ENCODE measurements around the gene KHDC1L. TPM values are rescaled to one million over a fixed set of nuclear protein-coding genes. Genes with fewer than 3 reads are reported as not detected.
A peak's percentile ranks its signal among the peaks of the same experiment; 100 is the strongest.
"Not testable (repeated sequence)": the region's sequence is repeated elsewhere in the genome, so short reads cannot be mapped to it uniquely, and the experiment has no call there.

The KHDC1L gene
- total and polyA plus RNA-seq, 2 experiments from 2014 or later, result not detected

DNA sequence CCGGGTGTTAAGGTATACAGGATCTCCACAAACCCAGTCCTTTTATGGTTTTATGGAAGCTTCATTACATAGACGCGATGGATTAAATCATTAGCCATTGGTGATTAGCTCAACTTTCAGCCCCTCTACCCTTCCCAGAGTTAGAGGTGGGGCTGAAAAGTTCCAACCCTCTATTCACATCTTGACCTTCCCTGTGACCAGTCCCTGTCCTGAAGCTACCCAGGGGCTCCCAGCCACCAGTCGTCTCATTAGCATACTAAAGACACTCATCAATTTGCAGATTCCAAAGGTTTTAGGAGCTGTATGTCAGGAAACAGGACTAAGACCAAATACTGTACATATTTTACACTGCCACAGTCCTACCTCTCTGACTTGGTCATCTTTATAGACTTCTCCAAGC is 21.0 kb downstream of the KHDC1L start:
- Histone ChIP-seq H2AFZ (no peak overlapping the region), H3K79me2 (ENCODE audit: insufficient read depth) (no peaks in the 10 kb centered on the region), H3K36me3 (ENCODE audit: low read depth) (no peaks in the 10 kb centered on the region), H3K4me1 (ENCODE audit: insufficient read depth) (0 out of 2 replicates have a peak, but pooled peaks cover 4% of the 10 kb centered on the region), H3K9ac (no peak overlapping the region), H3K27ac (no peak overlapping the region), H3F3A (ENCODE audit: insufficient read depth) (0 out of 2 replicates have a peak, but pooled peaks cover 9% of the 10 kb centered on the region), H3K9me3 (ENCODE audit: low read depth) (no peaks in the 10 kb centered on the region), H3K4me2 (ENCODE audit: unreplicated experiment) (no peak overlapping the region), H3K4me3 (no peak overlapping the region), H3K27me3 (replicated peaks; ENCODE audit: insufficient read depth) (no peaks in the 10 kb centered on the region), H4K20me1 (ENCODE audit: insufficient read depth) (no peaks in the 10 kb centered on the region), H3K9me2 (ENCODE audit: insufficient read depth) (no peaks in the 10 kb centered on the region)
- TF ChIP-seq EZH2 (IDR thresholded peaks at IDR 0.05; ENCODE audit: insufficient read depth, poor library complexity, severe bottlenecking) (no peak), EZH2phosphoT487 (IDR thresholded peaks at IDR 0.05; ENCODE audit: insufficient read depth, low read depth) (no peak)
- no peak for DNase-seq
- 73 to 84% methylated on average over 4 of the region's 4 CpGs for WGBS, 2 experiments (ENCODE audit: low coverage in 1 of 2, low lambda C conversion rate in 2 of 2, missing lambda C conversion rate in 2 of 2)
- in situ Hi-C loops (cut with MboI), result no loop called here

DNA sequence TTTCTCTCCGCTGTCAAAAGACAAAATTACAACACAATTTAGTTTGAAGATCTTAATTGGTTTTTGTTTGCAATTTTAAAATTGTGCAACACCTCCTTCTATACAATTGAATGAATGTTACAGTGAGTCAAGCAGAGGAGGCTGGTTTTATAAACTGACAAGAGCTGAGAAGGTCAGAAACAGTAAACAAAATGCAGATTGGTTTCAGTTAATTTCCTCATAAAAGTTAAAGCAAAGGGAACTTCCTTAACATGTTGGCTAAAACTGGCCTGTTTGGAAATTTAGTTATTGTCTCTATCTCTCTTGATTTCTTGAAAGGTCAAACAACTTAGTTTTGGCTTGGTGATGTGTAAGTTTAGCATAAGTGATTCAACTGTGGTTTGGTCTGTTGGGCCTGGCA is 22.2 kb downstream of the KHDC1L start:
- H3K9me3 ChIP-seq (ENCODE audit: low read depth), result no peaks in the 10 kb centered on the region
- H3K9me2 ChIP-seq (ENCODE audit: insufficient read depth), result no peaks in the 10 kb centered on the region
- no peak overlapping the region for H3K4me3 ChIP-seq
- 0 out of 2 replicates have a peak, but pooled peaks cover 4% of the 10 kb centered on the region for H3K4me1 ChIP-seq (ENCODE audit: insufficient read depth)
- DNase-seq, result peak; percentile 30
- H3K27me3 ChIP-seq (replicated peaks; ENCODE audit: insufficient read depth), result no peaks in the 10 kb centered on the region
- H3K36me3 ChIP-seq (ENCODE audit: low read depth), result no peaks in the 10 kb centered on the region
- no peak overlapping the region for H2AFZ ChIP-seq
- H4K20me1 ChIP-seq (ENCODE audit: insufficient read depth), result no peaks in the 10 kb centered on the region
- 89 to 100% methylated on average over 1 of the region's 1 CpG for WGBS, 2 experiments (ENCODE audit: low coverage in 1 of 2, low lambda C conversion rate in 2 of 2, missing lambda C conversion rate in 2 of 2)
- no peak overlapping the region for H3K27ac ChIP-seq
- H3K79me2 ChIP-seq (ENCODE audit: insufficient read depth), result no peaks in the 10 kb centered on the region
- no peak for TF ChIP-seq EZH2 (IDR thresholded peaks at IDR 0.05; ENCODE audit: insufficient read depth, poor library complexity, severe bottlenecking)
- TF ChIP-seq EZH2phosphoT487 (IDR thresholded peaks at IDR 0.05; ENCODE audit: insufficient read depth, low read depth), result no peak
- in situ Hi-C loops (cut with MboI), result no loop called here
- no peak overlapping the region for H3K9ac ChIP-seq
- H3F3A ChIP-seq (ENCODE audit: insufficient read depth), result 0 out of 2 replicates have a peak, but pooled peaks cover 9% of the 10 kb centered on the region
- H3K4me2 ChIP-seq (ENCODE audit: unreplicated experiment), result no peak overlapping the region

DNA sequence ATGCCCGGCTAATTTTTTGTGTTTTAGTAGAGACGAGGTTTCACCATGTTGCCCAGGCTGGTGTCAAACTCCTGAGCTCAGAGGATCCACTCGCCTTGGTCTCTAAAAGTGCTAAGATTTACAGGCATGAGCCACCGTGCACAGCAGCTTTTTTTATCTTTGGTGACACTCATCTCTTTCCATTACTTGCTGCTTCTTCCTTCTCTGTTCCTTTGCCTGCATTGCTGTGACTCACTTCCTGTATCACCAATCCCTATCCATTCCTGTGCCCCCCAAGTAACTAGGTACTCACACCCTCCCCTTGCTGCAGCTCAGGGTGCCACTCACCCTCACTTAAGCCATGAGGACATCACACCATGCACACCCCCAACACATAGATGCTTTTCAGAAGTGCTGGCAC is 24.6 kb downstream of the KHDC1L start:
- peak; percentile 26 for DNase-seq
- no peaks in the 10 kb centered on the region for H3K79me2 ChIP-seq (ENCODE audit: insufficient read depth)
- 0 out of 2 replicates have a peak, but pooled peaks cover 9% of the 10 kb centered on the region for H3F3A ChIP-seq (ENCODE audit: insufficient read depth)
- H3K9ac ChIP-seq, result no peak overlapping the region
- 0 out of 2 replicates have a peak, but pooled peaks cover 4% of the 10 kb centered on the region for H3K4me1 ChIP-seq (ENCODE audit: insufficient read depth)
- TF ChIP-seq EZH2 (IDR thresholded peaks at IDR 0.05; ENCODE audit: insufficient read depth, poor library complexity, severe bottlenecking) (no peak), EZH2phosphoT487 (IDR thresholded peaks at IDR 0.05; ENCODE audit: insufficient read depth, low read depth) (no peak)
- H3K27ac ChIP-seq, result no peak overlapping the region
- H2AFZ ChIP-seq, result no peak overlapping the region
- in situ Hi-C loops (cut with MboI), result no loop called here
- no peaks in the 10 kb centered on the region for H4K20me1 ChIP-seq (ENCODE audit: insufficient read depth)
- no peaks in the 10 kb centered on the region for H3K9me3 ChIP-seq (ENCODE audit: low read depth)
- no peaks in the 10 kb centered on the region for H3K9me2 ChIP-seq (ENCODE audit: insufficient read depth)
- no peak overlapping the region for H3K4me3 ChIP-seq
- H3K36me3 ChIP-seq (ENCODE audit: low read depth), result no peaks in the 10 kb centered on the region
- no peaks in the 10 kb centered on the region for H3K27me3 ChIP-seq (replicated peaks; ENCODE audit: insufficient read depth)
- WGBS, 2 experiments (ENCODE audit: low coverage in 1 of 2, low lambda C conversion rate in 2 of 2, missing lambda C conversion rate in 2 of 2), result 68 to 70% methylated on average over 4 of the region's 4 CpGs
- no peak overlapping the region for H3K4me2 ChIP-seq (ENCODE audit: unreplicated experiment)

DNA sequence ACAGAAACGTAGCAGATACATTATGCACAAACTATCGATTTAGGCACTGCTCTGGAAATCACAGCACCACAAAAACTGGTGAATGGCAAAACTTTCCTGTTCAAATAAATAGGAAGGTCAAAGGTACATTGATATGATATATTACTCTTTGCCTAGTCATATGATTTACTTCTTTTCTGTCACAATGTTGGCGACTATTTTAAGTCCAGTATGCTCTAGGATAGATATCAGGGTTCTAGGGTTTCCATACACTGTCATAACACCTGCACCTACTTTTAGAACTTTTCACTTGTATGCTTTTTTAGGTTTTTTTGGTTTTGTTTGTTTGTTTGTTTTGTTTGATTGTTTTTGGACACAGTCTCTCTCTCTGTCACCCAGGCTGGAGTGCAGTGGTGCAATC is 25.0 kb downstream of the KHDC1L start:
- Histone ChIP-seq H3K27ac (no peak overlapping the region), H3K36me3 (ENCODE audit: low read depth) (no peaks in the 10 kb centered on the region), H3K9ac (no peak overlapping the region), H3K4me1 (ENCODE audit: insufficient read depth) (0 out of 2 replicates have a peak, but pooled peaks cover 4% of the 10 kb centered on the region), H3F3A (ENCODE audit: insufficient read depth) (0 out of 2 replicates have a peak, but pooled peaks cover 9% of the 10 kb centered on the region), H4K20me1 (ENCODE audit: insufficient read depth) (no peaks in the 10 kb centered on the region), H3K4me2 (ENCODE audit: unreplicated experiment) (no peak overlapping the region), H3K27me3 (replicated peaks; ENCODE audit: insufficient read depth) (no peaks in the 10 kb centered on the region), H2AFZ (no peak overlapping the region), H3K9me2 (ENCODE audit: insufficient read depth) (no peaks in the 10 kb centered on the region), H3K9me3 (ENCODE audit: low read depth) (no peaks in the 10 kb centered on the region), H3K79me2 (ENCODE audit: insufficient read depth) (no peaks in the 10 kb centered on the region), H3K4me3 (no peak overlapping the region)
- no peak for TF ChIP-seq EZH2 (IDR thresholded peaks at IDR 0.05; ENCODE audit: insufficient read depth, poor library complexity, severe bottlenecking)
- no peak for TF ChIP-seq EZH2phosphoT487 (IDR thresholded peaks at IDR 0.05; ENCODE audit: insufficient read depth, low read depth)
- WGBS, 2 experiments (ENCODE audit: low coverage in 1 of 2, low lambda C conversion rate in 2 of 2, missing lambda C conversion rate in 2 of 2), result 81 to 82% methylated on average over 3 of the region's 3 CpGs
- in situ Hi-C loops (cut with MboI), result no loop called here
- no peak for DNase-seq

DNA sequence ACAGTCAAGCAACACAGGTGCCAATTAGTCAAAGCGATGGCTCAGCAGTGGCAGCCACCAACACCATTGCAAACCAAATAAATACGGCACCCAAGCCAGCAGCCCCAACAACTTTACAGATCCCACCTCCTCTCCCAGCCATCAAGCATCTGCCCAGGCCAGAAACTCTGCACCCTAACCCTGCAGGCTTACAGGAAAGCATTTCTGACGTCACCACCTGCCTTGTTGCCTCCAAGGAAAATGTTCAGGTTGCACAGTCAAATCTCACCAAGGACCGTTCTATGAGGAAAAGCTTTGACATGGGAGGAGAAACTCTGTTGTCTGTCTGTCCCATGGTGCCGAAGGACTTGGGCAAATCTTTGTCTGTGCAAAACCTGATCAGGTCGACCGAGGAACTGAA is 30.6 kb downstream of the KHDC1L start:
- WGBS, 2 experiments (ENCODE audit: low coverage in 1 of 2, low lambda C conversion rate in 2 of 2, missing lambda C conversion rate in 2 of 2), result 86 to 91% methylated on average over 7 of the region's 7 CpGs
- Histone ChIP-seq H3F3A (ENCODE audit: insufficient read depth) (no peaks in the 10 kb centered on the region), H3K4me2 (ENCODE audit: unreplicated experiment) (no peak overlapping the region), H3K9ac (no peak overlapping the region), H3K27me3 (replicated peaks; ENCODE audit: insufficient read depth) (no peaks in the 10 kb centered on the region), H3K79me2 (ENCODE audit: insufficient read depth) (no peaks in the 10 kb centered on the region), H2AFZ (no peak overlapping the region), H3K4me1 (ENCODE audit: insufficient read depth) (no peaks in the 10 kb centered on the region), H3K9me3 (ENCODE audit: low read depth) (no peaks in the 10 kb centered on the region), H4K20me1 (ENCODE audit: insufficient read depth) (no peaks in the 10 kb centered on the region), H3K9me2 (ENCODE audit: insufficient read depth) (no peaks in the 10 kb centered on the region), H3K27ac (no peak overlapping the region), H3K36me3 (ENCODE audit: low read depth) (no peaks in the 10 kb centered on the region), H3K4me3 (no peak overlapping the region)
- no peak for DNase-seq
- TF ChIP-seq EZH2 (IDR thresholded peaks at IDR 0.05; ENCODE audit: insufficient read depth, poor library complexity, severe bottlenecking) (no peak), EZH2phosphoT487 (IDR thresholded peaks at IDR 0.05; ENCODE audit: insufficient read depth, low read depth) (no peak)
- in situ Hi-C loops (cut with MboI), result no loop called here

DNA sequence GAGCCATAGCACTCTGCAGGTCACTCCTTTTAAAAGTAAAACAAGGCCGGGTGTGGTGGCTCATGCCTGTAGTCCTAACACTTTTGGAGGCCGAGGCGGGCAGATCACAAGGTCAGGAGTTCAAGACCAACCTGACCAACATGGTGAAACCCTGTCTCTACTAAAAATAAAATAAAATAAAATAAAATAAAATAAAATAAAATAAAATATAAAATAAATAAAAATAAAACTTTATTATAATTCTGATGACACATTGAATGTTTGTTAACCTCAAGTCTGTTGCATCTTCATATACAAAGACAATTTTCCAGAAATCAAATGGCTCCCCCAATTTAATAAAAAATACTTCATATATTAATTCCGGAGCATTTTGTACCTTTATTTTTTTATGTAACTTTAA is 32.0 kb downstream of the KHDC1L start:
- H3K9ac ChIP-seq; H4K20me1 ChIP-seq (ENCODE audit: insufficient read depth); DNase-seq; H3K4me2 ChIP-seq (ENCODE audit: unreplicated experiment); H3K27ac ChIP-seq; H3K36me3 ChIP-seq (ENCODE audit: low read depth); in situ Hi-C loops (cut with MboI); H3K27me3 ChIP-seq (replicated peaks; ENCODE audit: insufficient read depth); H3K9me2 ChIP-seq (ENCODE audit: insufficient read depth); H3K9me3 ChIP-seq (ENCODE audit: low read depth); H3K4me3 ChIP-seq; H3K79me2 ChIP-seq (ENCODE audit: insufficient read depth); H3F3A ChIP-seq (ENCODE audit: insufficient read depth); H3K4me1 ChIP-seq (ENCODE audit: insufficient read depth); H2AFZ ChIP-seq: not testable (repeated sequence)
- 76 to 87% methylated on average over 4 of the region's 4 CpGs for WGBS, 2 experiments (ENCODE audit: low coverage in 1 of 2, low lambda C conversion rate in 2 of 2, missing lambda C conversion rate in 2 of 2)

Data from GM23248 (cell line).